Measurements from ENCODE around the gene DUXB.

Gene DUXB

GRCh38 chr16:75701361-75701760 is at the start of gene DUXB:
TSS of gene DUXB (minus strand) at chr16:75701461. CDS start at chr16:75701418, 43 bp downstream.
- DNase-seq = no peak

GRCh38 chr16:75750528-75750927 is 49.3 kb upstream of the DUXB start:
- DNase-seq = no peak

- DNase-seq = no peak
Observed at GRCh38 chr16:75746359-75746758, 45.1 kb upstream of the DUXB start.

GRCh38 chr16:75745823-75746222 is 44.6 kb upstream of the DUXB start:
- no peak for DNase-seq

- DNase-seq = no peak
Observed at GRCh38 chr16:75745242-75745641, 44.0 kb upstream of the DUXB start.

GRCh38 chr16:75742424-75743047 is 41.3 kb upstream of the DUXB start:
- DNase-seq = no peak

GRCh38 chr16:75733305-75734211 is 32.3 kb upstream of the DUXB start:
- no peak for DNase-seq

- DNase-seq = no peak
Observed at GRCh38 chr16:75732871-75733270, 31.6 kb upstream of the DUXB start.

GRCh38 chr16:75727221-75727620 is 26.0 kb upstream of the DUXB start:
- DNase-seq = no peak

GRCh38 chr16:75726390-75726789 is 25.1 kb upstream of the DUXB start, which contains the start of gene CPHXL:
TSS of gene CPHXL (minus strand) at chr16:75726490. CDS start at chr16:75726442, 48 bp downstream.
- no peak for DNase-seq

- DNase-seq = no peak
Observed at GRCh38 chr16:75718452-75718851, 17.2 kb upstream of the DUXB start.

- no peak for DNase-seq
Observed at GRCh38 chr16:75714661-75715060, 13.4 kb upstream of the DUXB start.

- DNase-seq = no peak
Observed at GRCh38 chr16:75710344-75710743, 9.1 kb upstream of the DUXB start.

- DNase-seq = no peak
Observed at GRCh38 chr16:75703306-75703705, 2.0 kb upstream of the DUXB start.

GRCh38 chr16:75702242-75702641 is 981 bp upstream of the DUXB start:
- DNase-seq = no peak

- no peak for DNase-seq
Observed at GRCh38 chr16:75697571-75697970, 3.7 kb downstream of the DUXB start.

GRCh38 chr16:75695708-75696107 is 5.6 kb downstream of the DUXB start:
- no peak for DNase-seq

- no peak for DNase-seq
Observed at GRCh38 chr16:75687361-75687760, 13.9 kb downstream of the DUXB start.

- no peak for DNase-seq
Observed at GRCh38 chr16:75682308-75682707, 19.0 kb downstream of the DUXB start.

- no peak for DNase-seq
Observed at GRCh38 chr16:75679366-75679765, 21.9 kb downstream of the DUXB start.

- DNase-seq = no peak
Observed at GRCh38 chr16:75676909-75677308, 24.4 kb downstream of the DUXB start, which contains the start of gene CPHXL2. TSS of gene CPHXL2 (minus strand) at chr16:75677009. CDS start at chr16:75676999, 10 bp downstream.

- no peak for DNase-seq
Observed at GRCh38 chr16:75667503-75667902, 33.8 kb downstream of the DUXB start.

- DNase-seq = no peak
Observed at GRCh38 chr16:75660726-75661302, 40.4 kb downstream of the DUXB start.

- no peak for DNase-seq
Observed at GRCh38 chr16:75660321-75660720, 40.9 kb downstream of the DUXB start.
